HG02981 (cell line): ENCODE data around the gene FAM174C.
"Not testable (repeated sequence)": the region's sequence is repeated elsewhere in the genome, so short reads cannot be mapped to it uniquely, and the experiment has no call there.

Source experiments
- ATAC-seq: cut with Tn5 transposase; IDR thresholded peaks from one replicate; pipeline ENCODE4 v1.9.1; 2021; ENCODE audit warnings: mild to moderate bottlenecking, moderate library complexity; ENCODE audit not compliant: unreplicated experiment

Gene FAM174C

GRCh38 chr19:1317274-1318003, 42.1 kb downstream of the FAM174C start:
- ATAC-seq: no peak

DNA sequence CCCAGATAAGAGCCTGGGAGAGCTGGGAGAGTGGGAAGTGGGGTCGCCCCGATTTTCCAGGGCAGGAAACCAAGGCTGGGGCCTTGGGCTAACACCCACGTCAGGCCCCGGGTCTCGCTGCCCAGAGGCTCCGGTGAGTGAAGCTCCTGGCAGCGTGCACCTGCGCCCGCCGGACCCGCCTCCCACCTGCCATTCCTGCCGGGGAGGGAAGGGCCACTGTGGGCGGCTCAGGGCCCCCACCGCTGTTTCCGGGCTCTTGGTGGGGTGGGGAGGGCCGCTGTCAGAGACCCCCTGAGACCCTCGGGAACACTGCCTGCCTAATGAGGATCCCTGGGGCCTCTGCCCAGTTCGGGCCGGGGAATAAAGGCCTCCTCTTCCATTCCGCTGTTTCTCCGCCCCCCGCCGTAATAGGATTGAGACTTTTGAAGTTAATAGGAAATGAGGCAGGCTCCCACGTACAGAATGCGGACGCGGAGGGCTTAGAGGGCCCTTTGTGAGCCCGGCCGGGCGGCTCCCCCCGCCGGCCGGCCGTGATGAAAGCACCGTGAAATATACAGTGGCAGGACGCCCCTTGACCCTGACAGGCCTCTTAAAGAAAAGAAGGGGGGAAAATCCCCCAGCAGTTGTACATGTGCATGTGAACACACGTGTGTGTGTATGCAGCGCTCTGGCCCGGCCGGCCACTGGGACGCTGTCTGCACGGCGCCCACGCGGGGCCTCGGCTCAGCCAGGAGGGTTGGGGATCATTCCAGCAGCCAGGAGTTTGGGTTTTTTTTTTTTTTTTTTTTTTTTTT, 43.5 kb downstream of the FAM174C start:
- no peak for ATAC-seq

DNA sequence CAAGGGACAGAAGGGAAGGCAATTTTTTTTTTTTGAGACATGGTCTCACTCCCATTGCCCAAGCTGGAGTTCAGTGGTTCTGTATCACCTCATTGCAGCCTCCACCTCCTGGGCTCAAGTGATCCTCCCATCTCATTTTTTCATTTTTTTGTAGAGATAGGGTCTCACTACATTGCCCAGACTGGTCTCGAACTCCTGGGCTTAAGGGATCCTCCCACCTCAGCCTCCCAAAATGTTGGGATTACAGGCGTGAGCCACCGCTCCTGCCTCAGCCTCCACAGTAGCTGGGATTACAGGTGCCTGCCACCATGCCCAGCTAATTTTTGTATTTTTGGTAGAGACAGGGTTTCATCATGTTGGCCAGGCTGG, 44.9 kb downstream of the FAM174C start:
- not testable (repeated sequence) for ATAC-seq

- no peak for ATAC-seq
Measured at GRCh38 chr19:1321539-1321938, 46.2 kb downstream of the FAM174C start.

- ATAC-seq: no peak
Measured at GRCh38 chr19:1322198-1322981, 47.1 kb downstream of the FAM174C start.

DNA sequence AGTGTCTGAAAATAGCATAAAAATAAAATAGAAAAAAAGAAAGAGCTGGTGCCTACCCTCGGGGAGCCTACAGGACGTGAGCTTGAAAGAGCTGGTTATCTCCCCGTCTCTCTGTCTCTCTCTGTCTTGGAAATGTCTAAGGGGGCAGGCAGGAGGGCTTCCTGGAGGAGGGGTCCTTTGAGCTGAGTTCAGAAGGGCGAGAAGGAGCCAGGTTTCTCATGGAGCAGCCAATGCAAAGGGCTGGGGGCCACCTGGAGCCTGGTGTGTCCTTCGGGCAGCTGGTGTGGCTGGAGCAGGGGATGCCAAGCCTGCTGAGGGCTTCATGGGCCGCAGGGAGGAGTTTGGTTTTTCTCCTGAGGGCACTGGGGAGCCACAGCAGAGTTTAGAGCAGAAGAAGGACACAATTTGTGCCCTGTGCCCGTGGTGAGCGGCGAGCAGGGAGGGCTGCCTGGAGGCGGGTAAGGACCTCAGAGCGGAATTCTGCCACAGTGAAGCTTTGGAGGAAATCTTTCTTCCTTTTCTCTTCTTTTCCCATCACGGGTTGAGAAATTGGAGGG, 49.0 kb downstream of the FAM174C start:
- ATAC-seq: no peak

DNA sequence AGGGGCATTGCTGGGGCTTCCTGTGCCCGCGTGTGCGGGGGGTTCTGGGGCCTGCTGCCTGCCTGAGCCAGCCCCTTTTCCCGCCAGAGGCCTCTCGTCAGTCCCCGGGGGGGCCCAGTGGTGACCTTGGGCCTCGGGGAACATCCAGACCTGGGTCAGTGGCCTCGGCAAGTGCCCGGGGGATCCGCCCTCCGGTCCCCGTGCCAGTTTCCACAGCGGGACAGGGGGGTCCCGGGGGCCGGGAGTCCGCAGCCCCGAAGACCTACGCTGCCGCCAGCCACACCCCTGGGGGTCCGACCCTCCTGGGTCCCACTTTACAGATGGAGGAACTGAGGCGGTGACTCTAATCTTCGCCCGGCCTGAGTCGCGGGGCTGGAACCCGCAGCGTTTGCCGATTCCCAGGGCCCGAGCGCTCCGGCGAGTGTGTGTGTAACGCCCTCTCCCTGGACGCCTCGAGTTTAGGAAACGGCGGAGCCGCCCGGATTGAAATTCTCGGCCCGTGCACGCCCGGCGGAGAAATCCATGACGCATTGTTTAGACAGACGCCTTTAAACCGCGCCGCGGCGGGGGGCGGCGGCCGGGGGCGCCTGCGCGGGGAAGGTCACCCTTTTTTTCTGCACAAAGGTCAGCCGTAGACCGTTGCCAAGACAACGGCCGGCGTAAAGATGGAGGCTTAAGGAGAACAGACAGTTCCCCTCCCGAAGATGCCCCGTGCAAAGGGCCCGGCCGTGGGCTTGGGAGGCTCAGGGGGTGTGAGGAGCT, 49.7 kb downstream of the FAM174C start:
- ATAC-seq: no peak

DNA sequence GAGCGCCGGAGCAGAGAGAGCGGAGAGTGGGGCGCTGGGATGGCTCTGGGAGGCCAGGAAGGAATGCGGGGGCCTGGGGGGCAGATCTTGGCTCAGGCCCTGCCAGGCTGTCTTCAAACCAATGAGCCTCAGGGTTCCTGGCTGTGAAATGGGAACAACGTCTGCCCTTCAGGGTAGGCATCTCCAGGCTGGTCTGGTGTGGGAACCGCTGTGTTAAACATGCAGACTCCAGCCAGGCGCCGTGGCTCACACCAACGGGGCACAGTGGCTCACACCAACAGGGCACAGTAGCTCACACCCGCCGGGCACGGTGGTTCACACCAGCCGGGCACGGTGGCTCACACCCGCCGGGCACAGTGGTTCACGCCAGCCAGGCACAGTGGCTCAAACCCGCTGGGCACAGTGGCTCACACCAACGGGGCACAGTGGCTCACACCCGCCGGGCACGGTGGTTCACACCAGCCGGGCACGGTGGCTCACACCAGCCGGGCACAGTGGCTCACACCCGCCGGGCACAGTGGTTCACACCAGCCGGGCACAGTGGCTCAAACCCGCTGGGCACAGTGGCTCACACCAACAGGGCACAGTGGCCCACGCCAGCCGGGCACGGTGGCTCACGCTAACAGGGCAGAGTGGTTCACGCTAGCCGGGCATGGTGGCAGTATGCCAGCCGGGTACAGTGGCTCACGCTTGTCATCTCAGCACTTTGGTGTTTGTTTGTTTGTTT, 50.4 kb downstream of the FAM174C start:
- no peak for ATAC-seq

DNA sequence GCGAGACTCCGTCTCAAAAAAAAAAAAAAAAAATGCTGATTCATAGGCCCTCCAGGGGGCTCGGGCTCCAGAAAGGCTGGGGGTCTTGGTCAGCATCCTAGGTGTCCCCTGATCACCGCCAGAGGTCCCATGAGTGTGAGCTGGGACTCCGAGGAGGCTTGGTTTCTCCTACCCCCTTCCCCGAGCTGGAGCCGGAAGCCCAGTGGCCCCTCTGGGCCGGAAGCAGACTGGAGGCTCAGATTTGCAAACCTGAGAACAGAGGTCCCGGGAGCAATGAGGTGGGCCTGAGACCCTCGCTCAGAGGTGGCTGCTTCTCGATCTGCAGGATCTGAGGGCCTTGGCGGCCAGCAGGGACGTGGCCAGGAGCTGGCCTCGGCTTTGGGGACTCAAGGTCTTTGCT, 51.8 kb downstream of the FAM174C start:
- no peak for ATAC-seq
